Activated naive CD4-positive, alpha-beta T cell treated with anti-CD3 and anti-CD28 coated beads for 36 hours (primary cell): Measurements from ENCODE around the gene EIF3A. TPM values are rescaled to one million over a fixed set of nuclear protein-coding genes. Genes with fewer than 3 reads are reported as not detected.
A peak's percentile ranks its signal among the peaks of the same experiment; 100 is the strongest.
"Not testable (repeated sequence)": the region's sequence is repeated elsewhere in the genome, so short reads cannot be mapped to it uniquely, and the experiment has no call there.

Experiments
- CTCF ChIA-PET: fragments of 350-600 bp; sonication (Branson Sonifier 250); formaldehyde crosslinking; loops from one replicate; lab custom pipeline; 2021; ENCODE audit warnings: antibody characterized with exemption; lab: Charles Lee
- DNase-seq: peaks from one replicate; pipeline ENCODE4 v3.0.0-alpha.2; 2020
- H3K27ac Mint-ChIP-seq: one replicate; pipeline ENCODE4 v1.8.0; 2021; ENCODE audit warnings: mild to moderate bottlenecking, mixed read lengths
- H3K27me3 Mint-ChIP-seq: one replicate; pipeline ENCODE4 v1.8.0; 2021; ENCODE audit warnings: low read depth, mixed read lengths
- H3K36me3 Mint-ChIP-seq: one replicate; pipeline ENCODE4 v1.8.0; 2021; ENCODE audit warnings: low read depth, mixed read lengths
- H3K4me1 Mint-ChIP-seq: one replicate; pipeline ENCODE4 v1.8.0; 2021; ENCODE audit warnings: low read depth, mixed read lengths
- H3K4me3 Mint-ChIP-seq: one replicate; pipeline ENCODE4 v1.8.0; 2021; ENCODE audit warnings: mild to moderate bottlenecking, moderate library complexity, mixed read lengths
- H3K9me3 Mint-ChIP-seq: one replicate; pipeline ENCODE4 v1.8.0; 2021; ENCODE audit warnings: mixed read lengths
- intact Hi-C: fragments of 100-400 bp; cut with micrococcal nuclease; formaldehyde crosslinking; loops from one replicate; pipeline ENCODE4 v1.15.1; 2023
- total RNA-seq, 2 experiments: library from RNA; stranded (reverse); gene quantifications; one replicate each; pipeline ENCODE4 v1.2.3, GENCODE V29; 2021

EIF3A gene
- total RNA-seq, 2 experiments from 2014 or later: 113 to 120 TPM

DNA sequence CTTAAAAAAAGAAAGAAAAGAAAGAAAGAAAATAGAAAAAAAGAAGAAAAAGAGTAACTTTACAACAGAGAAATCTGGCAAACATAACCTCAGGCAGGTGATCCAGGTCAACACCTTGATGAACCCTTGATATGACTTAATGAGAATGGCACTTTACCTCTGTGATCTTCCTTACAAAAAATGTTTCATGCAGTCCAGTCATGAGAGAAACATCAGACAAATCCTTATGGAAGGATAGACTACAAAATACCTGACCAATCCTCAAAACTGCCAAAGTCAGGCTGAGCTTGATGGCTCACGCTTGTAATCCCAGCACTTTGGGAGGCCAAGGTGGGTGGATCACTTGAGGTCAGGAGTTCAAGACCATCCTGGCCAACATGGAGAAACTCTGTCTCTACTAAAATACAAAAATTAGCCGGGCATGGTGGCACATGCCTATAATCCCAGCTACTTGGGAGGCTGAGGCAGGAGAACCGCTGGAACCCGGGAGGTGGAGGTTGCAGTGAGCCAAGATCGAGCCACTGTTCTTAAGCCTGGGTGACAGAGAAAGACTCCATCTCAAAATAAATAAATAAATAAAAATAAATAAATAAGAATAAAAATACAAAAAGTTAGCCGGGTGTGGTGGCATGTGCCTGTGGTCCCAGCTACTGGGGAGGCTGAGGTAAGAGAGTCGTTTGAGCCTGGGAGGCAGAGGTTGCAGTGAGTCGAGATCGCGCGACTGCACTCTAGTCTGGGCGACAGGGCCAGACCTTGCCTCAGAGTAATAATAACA, 16.2 kb upstream of the EIF3A start:
- intact Hi-C loops, H3K9me3 Mint-ChIP-seq, H3K4me1 Mint-ChIP-seq, DNase-seq, H3K4me3 Mint-ChIP-seq, H3K27me3 Mint-ChIP-seq, H3K27ac Mint-ChIP-seq, H3K36me3 Mint-ChIP-seq: not testable (repeated sequence)
- CTCF ChIA-PET: interaction anchor here (0.6 to 1.2 kb wide), 2 partner anchors 18 to 49 kb away, joined by 3 read pairs; no protein-coding TSS in a partner anchor

DNA sequence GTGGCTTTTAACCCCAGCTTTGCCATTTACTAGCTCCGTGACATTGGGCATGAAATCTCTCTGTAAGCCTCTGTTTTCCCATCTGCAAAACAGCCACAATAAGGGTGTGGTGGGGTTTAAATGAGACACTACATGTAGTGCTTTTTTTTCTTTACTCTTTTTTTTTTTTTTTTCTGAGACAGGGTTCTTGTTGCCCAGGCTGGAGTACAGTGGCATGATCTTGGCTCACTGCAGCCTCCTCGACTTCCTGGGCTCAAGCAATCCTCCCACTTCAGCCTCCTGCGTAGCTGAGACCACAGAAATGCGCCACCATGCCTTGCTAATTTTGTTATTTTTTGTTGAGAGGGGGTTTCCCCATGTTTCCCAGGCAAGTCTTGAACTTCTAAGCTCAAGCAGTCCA, 15.0 kb upstream of the EIF3A start:
- peak; percentile 11 for DNase-seq
- intact Hi-C loops: no loop called here
- H3K4me1 Mint-ChIP-seq: peaks cover 20% of the 10 kb centered on the region
- CTCF ChIA-PET: interaction anchor here (1.2 kb wide), 1 partner anchor 50 kb away, joined by 3 read pairs; no protein-coding TSS in a partner anchor
- H3K27ac Mint-ChIP-seq: no peak overlapping the region
- H3K9me3 Mint-ChIP-seq: no peaks in the 10 kb centered on the region
- H3K36me3 Mint-ChIP-seq: no peaks in the 10 kb centered on the region
- no peak overlapping the region for H3K4me3 Mint-ChIP-seq
- no peaks in the 10 kb centered on the region for H3K27me3 Mint-ChIP-seq

DNA sequence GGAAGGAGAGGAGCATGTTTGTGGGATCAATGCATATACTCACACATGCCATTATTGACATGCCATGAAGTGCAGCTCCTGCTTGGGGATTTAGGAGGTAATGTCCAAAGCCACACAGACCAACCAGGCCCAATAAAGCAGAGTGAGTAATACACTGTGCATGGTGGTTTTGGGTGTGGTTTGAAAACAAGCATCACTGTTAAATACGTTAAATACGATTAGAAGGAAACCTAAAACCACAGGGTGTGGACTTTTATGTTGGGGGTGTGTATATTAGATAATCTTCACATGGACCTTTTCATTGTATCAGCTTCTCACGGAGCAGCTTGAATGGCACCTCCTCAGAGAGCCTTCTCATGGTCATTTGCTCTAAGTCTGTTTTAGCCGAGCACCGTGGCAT, 10.4 kb upstream of the EIF3A start:
- Mint-ChIP-seq H3K4me3 (no peak overlapping the region), H3K27me3 (no peaks in the 10 kb centered on the region), H3K4me1 (peaks cover 22% of the 10 kb centered on the region), H3K27ac (no peak overlapping the region), H3K9me3 (no peaks in the 10 kb centered on the region), H3K36me3 (no peaks in the 10 kb centered on the region)
- CTCF ChIA-PET: no interaction called here
- intact Hi-C loops: no loop called here
- peak; percentile 31 for DNase-seq

DNA sequence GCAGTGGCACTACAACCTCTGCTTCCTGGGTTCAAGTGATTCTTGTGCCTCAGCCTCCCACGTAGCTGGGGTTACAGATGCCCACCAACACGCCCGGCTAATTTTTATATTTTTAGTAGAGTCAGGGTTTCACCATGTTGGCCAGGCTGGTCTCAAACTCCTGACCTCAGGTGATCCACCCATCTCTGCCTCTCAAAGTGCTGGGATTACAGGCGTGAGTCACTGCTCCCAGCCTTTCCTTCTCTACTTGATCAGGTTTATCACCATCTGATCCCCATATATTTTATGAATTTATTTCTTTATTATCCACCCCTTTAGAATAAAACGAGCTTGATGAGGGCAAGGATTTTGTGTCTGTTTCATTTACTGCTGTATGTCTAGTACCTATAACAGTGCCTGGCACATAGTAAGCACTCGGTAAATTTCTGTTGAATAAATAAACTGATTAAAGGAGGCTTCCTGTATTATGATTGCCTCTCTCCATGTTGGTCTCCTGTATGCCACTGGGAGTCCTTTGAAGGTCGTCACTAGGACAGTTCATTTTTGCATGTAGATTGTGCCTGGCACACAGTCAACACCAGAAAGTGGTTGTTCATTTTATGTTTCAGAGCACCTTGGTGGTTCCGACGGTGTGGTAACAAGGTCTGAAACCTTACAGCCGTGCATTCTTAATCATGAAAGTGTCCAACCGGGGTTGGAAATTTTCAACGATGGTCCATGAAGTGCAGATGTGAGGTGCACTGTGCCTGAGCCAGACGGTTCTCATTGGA, 9.6 kb upstream of the EIF3A start:
- H3K4me1 Mint-ChIP-seq: peaks cover 19% of the 10 kb centered on the region
- CTCF ChIA-PET: no interaction called here

DNA sequence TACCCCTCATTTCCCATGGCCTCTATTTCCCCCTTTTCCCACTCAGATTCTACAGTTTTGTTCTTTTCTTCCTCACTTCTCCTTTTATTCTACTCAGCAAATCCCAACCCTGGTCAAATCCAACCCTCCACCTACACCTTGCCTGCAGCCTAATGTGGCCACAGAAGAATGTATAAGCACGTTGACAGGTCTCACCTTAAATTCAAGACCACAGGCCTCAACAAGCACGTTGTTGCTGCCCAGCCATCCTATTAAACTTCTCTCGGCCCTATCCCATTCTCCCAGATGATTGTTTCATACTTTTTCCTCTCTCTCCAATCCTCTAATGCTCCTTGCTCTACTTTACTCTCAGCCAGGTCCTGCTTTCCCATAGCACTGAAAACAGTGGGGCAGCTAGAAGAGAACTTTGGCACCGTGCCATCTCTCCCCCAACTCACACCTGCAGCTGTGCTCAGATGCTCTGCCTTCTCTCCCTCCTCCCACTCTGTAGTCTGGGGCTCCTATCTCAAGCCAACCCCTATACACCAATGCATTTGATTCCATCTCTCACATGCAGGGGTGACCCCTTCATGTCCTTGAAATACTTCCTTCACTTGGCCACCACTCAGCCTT, 6.8 kb upstream of the EIF3A start:
- no peaks in the 10 kb centered on the region for H3K27me3 Mint-ChIP-seq
- H3K9me3 Mint-ChIP-seq: no peaks in the 10 kb centered on the region
- intact Hi-C loops: no loop called here
- peaks cover 1% of the 10 kb centered on the region for H3K36me3 Mint-ChIP-seq
- CTCF ChIA-PET: interaction anchor here (0.7 kb wide), 1 partner anchor 30 kb away, joined by 5 read pairs; no protein-coding TSS in a partner anchor
- DNase-seq: no peak
- no peak overlapping the region for H3K4me3 Mint-ChIP-seq
- no peak overlapping the region for H3K27ac Mint-ChIP-seq
- peaks cover 21% of the 10 kb centered on the region for H3K4me1 Mint-ChIP-seq

More for the DNA sequence above, 9.6 kb upstream of the EIF3A start:
- Mint-ChIP-seq H3K9me3 (no peaks in the 10 kb centered on the region), H3K36me3 (no peaks in the 10 kb centered on the region), H3K27me3 (no peaks in the 10 kb centered on the region), H3K27ac (peak overlapping the region; percentile 22), H3K4me3 (no peak overlapping the region)
- peak; percentile 50 for DNase-seq
- intact Hi-C loops: no loop called here

DNA sequence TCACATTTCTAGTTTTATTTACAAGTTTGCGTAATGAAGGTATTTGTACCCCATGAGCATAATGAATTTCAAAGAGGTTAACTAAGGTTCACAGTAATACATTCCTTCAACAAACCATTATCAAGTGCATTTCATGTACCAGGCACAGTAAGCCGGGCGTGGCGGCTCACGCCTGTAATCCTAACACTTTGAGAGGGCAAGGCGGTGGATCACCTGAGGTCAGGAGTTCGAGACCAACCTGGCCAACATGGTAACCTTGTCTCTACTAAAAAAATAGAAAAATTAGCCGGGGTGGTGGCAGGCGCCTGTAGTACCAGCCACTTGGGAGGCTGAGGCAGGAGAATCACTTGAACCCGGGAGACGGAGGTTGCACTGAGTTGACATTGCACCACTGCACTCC, 4.3 kb upstream of the EIF3A start:
- Mint-ChIP-seq H3K9me3 (no peaks in the 10 kb centered on the region), H3K4me3 (no peak overlapping the region), H3K4me1 (peaks cover 9% of the 10 kb centered on the region), H3K27ac (no peak overlapping the region), H3K27me3 (no peaks in the 10 kb centered on the region), H3K36me3 (peaks cover 10% of the 10 kb centered on the region)
- CTCF ChIA-PET: no interaction called here
- intact Hi-C loops: no loop called here
- no peak for DNase-seq

DNA sequence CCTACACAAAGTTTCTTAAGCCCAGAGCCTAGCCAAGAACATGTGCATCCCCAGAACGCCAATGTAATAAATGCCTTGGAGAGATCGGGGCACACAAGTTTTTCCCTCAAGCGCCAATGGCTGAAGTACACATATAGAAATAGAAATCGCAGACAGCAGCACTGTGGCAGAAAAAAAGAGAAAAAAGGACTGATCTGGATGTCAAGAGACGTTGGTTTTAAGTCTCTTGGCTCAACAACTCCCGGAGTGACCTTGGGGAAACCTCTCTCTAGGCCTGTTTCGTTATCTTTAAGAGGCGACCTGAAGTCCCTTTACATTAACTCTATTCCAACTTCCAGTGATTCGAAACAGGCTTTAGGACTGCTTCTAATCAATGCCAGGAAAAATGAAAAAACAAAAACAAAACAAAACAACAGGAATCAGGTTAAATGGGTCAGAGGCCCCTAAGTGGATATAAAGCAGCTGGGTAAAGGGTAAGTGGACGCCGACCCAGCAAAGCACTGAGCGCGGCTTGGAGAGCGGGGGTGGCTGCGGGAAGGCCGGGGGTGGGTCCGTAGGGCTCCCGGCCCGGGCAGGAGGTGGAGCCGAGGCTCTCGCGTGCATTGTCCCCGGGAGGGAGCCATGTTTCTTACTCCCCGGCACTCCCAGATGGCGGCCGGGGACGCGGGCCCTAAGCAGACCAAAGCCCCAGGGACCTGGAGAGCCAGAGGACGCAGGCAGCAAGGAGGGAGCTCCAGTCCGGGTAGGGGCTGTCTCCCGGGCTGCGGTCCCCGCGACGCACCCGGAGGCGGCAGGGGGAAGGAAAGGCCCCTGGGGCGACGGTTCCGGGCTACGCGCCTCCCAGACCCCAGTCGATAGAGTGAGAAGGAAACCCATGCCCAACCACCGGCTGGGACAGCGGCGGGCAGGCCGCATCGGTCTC, 757 bp downstream of the EIF3A start:
- Mint-ChIP-seq H3K27me3 (no peaks in the 10 kb centered on the region), H3K9me3 (no peaks in the 10 kb centered on the region), H3K4me3 (peak overlapping the region; percentile 95), H3K27ac (peak overlapping the region; percentile 98), H3K36me3 (peaks cover 31% of the 10 kb centered on the region), H3K4me1 (peaks cover 39% of the 10 kb centered on the region)
- CTCF ChIA-PET: interaction anchor here (1.1 to 1.6 kb wide), 2 partner anchors 51 to 52 kb away, joined by 3 read pairs; no protein-coding TSS in a partner anchor
- intact Hi-C loops: loop anchor here (1.0 to 2.0 kb wide), 10 partner anchors 24 to 517 kb away; partner anchors contain the start of genes DENND10, PRDX3, RGS10 and SFXN4
- peak; percentile 73 for DNase-seq

DNA sequence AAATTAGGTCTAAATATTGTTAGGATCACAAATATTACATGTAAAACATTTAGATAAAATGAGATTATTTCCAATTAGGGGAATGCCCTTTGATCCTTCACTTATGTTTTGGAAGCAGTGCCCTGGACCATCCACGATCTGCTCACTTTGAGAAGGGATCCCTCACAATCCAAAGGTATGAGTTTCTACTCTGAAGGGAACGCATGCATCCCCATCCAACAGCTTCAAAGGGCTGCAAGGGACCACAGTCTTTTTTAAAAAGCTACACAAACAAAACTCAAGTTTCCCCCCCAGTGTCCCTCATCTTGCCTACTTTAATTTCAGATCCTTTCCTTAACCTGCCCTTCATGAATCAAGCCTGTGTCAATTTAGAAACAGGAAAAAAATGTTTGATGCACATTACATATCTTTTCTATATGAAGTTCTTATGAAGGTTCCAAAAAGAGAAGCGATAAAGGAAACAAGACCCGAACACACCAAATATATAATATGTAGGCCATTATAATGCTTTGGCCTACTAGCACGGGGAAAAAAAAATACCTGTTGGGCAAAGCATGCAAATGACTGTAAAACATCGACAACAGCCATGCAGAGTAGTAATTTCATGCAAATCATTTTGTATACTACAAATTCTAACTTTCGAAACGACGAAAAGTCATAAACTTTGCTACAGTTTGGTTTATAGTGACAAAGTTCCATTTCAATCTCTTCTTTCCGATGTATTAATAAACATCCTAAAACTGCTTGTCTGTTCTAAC, 2.0 kb downstream of the EIF3A start:
- intact Hi-C loops: no loop called here
- CTCF ChIA-PET: interaction anchor here (0.7 to 1.6 kb wide), 2 partner anchors 19 to 52 kb away, joined by 3 read pairs; no protein-coding TSS in a partner anchor
- Mint-ChIP-seq H3K27me3 (no peaks in the 10 kb centered on the region), H3K27ac (peak overlapping the region; percentile 98), H3K4me1 (peaks cover 46% of the 10 kb centered on the region), H3K9me3 (no peaks in the 10 kb centered on the region), H3K36me3 (peaks cover 38% of the 10 kb centered on the region), H3K4me3 (peak overlapping the region; percentile 95)
- DNase-seq: no peak

DNA sequence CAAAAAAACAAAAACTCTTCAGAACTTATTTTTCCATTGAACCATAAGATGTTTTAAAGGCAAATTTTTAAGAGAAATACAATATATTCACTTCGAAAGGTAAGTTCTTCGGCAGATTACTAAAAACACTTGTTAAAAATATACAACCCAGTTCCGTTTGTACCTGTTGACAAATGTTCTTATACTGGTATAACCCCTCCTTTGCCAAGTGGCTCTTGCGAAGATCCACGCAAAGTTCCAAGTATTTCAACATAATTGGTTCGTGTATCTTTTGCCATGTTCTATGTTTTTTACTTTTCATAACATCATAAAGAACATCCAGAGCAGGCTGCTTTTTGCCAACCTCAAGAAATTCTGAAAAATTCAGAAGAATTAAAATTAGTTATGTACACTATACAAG, 7.0 kb downstream of the EIF3A start:
- H3K27me3 Mint-ChIP-seq: no peaks in the 10 kb centered on the region
- CTCF ChIA-PET: interaction anchor here (1.0 kb wide), 1 partner anchor 11 kb away, joined by 3 read pairs; no protein-coding TSS in a partner anchor
- no peaks in the 10 kb centered on the region for H3K9me3 Mint-ChIP-seq
- no peak overlapping the region for H3K27ac Mint-ChIP-seq
- intact Hi-C loops: no loop called here
- H3K4me1 Mint-ChIP-seq: peaks cover 41% of the 10 kb centered on the region
- H3K4me3 Mint-ChIP-seq: no peak overlapping the region
- H3K36me3 Mint-ChIP-seq: peaks cover 53% of the 10 kb centered on the region
- DNase-seq: no peak

DNA sequence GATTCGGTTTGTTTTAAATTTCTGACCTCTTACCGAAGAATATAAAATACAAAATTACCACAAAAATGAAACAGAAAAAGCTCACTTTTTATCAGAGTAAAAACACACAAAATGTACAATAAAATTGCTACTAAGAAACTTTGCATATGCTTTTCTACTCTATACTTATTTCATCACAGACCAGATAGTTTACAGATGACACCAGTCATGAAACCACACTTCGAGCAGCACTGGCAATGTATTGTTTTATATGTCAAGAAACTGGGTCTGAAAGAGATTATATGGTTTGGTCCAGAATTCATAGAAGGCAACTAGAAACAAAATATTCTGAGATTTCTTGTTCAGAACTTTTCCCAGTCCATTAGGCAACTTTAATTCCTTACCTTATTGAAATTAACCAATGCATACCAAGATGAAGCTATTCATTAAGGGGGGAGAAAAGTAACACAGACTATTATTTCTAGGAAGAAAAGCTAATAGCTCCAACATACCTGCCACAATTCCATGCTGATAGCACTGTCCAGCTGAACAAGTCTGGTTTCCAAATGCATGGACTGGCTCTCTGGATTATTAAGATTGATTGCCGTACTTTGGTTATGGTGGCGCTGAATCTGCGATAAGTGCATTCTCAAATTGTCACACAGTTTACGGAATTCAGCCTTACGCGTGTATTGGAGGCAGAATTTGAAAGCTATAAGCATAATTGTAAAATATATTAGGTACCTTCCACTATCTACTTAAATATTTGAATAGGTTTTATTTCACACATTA, 10.0 kb downstream of the EIF3A start:
- Mint-ChIP-seq H3K36me3 (peaks cover 60% of the 10 kb centered on the region), H3K4me3 (no peak overlapping the region), H3K27me3 (no peaks in the 10 kb centered on the region), H3K27ac (no peak overlapping the region), H3K4me1 (peaks cover 24% of the 10 kb centered on the region), H3K9me3 (no peaks in the 10 kb centered on the region)
- DNase-seq: no peak
- CTCF ChIA-PET: no interaction called here
- intact Hi-C loops: loop anchor here (2.0 kb wide), 1 partner anchor 16 kb away; no protein-coding TSS in a partner anchor
